GM21381 (cell line): ENCODE data around the gene AP5B1.

Experiments
- ATAC-seq: cut with Tn5 transposase; IDR thresholded peaks from one replicate; pipeline ENCODE4 v1.9.1; 2021; ENCODE audit warnings: mild to moderate bottlenecking, moderate library complexity; ENCODE audit not compliant: unreplicated experiment

Gene AP5B1

GRCh38 chr11:65786008-65786785 is 5.4 kb upstream of the AP5B1 start:
- no peak for ATAC-seq

- ATAC-seq, result no peak
Measured at GRCh38 chr11:65785319-65786007, 4.7 kb upstream of the AP5B1 start.

GRCh38 chr11:65782816-65783228 is 2.0 kb upstream of the AP5B1 start:
- ATAC-seq, result no peak

- ATAC-seq, result no peak
Measured at GRCh38 chr11:65781962-65782815, 1.4 kb upstream of the AP5B1 start.

- peak; percentile 24 for ATAC-seq
Measured at GRCh38 chr11:65781152-65781961, 581 bp upstream of the AP5B1 start.

- peak; percentile 52 for ATAC-seq
Measured at GRCh38 chr11:65779919-65780769, 632 bp downstream of the AP5B1 start.

GRCh38 chr11:65779669-65779918 is 1.2 kb downstream of the AP5B1 start:
- no peak for ATAC-seq

- ATAC-seq, result no peak
Measured at GRCh38 chr11:65778901-65779668, 1.7 kb downstream of the AP5B1 start.

- no peak for ATAC-seq
Measured at GRCh38 chr11:65778431-65778900, 2.3 kb downstream of the AP5B1 start.

GRCh38 chr11:65777821-65778361 is 2.9 kb downstream of the AP5B1 start:
- no peak for ATAC-seq

- ATAC-seq, result no peak
Measured at GRCh38 chr11:65777241-65777640, 3.5 kb downstream of the AP5B1 start.

GRCh38 chr11:65776710-65777141 is 4.0 kb downstream of the AP5B1 start:
- no peak for ATAC-seq

- ATAC-seq, result no peak
Measured at GRCh38 chr11:65776196-65776595, 4.6 kb downstream of the AP5B1 start.

GRCh38 chr11:65774525-65775306 is 6.1 kb downstream of the AP5B1 start:
- no peak for ATAC-seq

GRCh38 chr11:65773784-65774411 is 6.9 kb downstream of the AP5B1 start:
- no peak for ATAC-seq

GRCh38 chr11:65771589-65772112 is 9.1 kb downstream of the AP5B1 start:
- ATAC-seq, result no peak

GRCh38 chr11:65770951-65771567 is 9.7 kb downstream of the AP5B1 start:
- ATAC-seq, result no peak
